ENCODE measurements around the gene ADAMTSL2. TPM values are rescaled to one million over a fixed set of nuclear protein-coding genes. Genes with fewer than 3 reads are reported as not detected.

The ADAMTSL2 gene
- total and polyA plus RNA-seq, 2 experiments from 2014 or later: 1.5 to 2.2 TPM

DNA sequence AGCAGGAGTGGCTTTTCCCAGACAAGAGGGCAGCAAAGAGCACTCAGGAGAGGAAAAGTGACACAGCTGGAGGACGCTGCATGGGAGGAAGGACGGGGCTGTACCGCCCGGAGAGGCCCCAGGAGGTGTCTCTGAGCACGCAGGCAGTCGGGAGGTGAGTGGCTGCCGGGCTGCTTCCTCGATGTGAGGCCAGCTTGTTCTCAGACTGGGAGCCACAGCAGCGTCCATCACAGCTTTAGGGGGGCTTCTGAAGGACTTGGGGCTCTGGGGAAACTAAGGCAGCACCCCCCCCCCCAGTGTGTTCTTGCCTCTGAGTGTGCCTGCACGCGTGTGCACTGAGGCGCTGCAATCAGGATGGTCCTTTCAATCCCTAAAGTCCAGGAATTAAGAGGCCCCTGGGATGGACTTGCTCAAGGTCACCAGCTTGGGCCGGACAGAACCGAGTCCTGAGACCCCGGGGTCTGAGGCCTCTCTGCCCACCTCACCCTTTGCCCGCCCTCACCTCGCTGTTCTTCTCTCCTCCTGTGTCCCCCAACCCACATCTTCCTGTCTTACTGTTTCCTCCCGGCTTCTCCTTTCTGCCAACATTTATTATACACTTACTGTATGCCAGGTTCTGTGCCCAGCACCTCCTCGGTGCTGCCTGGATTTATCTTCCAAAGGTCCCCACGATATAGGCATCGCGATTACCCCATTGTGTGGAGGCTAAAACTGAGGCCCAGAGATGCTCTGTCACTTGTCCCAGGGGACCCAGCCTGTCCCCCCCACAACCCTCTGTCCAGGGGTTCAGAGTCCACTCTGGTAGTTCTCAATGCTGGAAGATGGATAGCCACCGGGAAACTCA, 41.7 kb downstream of the ADAMTSL2 start:
- no peak overlapping the region for H2AFZ ChIP-seq
- WGBS (ENCODE audit: low lambda C conversion rate, missing lambda C conversion rate): 77% methylated on average over 20 of the region's 23 CpGs
- no peaks in the 10 kb centered on the region for H3K79me2 ChIP-seq
- H3K27ac ChIP-seq: peak overlapping the region; percentile 57
- H3K4me2 ChIP-seq: peak overlapping the region; percentile 33
- no peaks in the 10 kb centered on the region for H3K9me3 ChIP-seq (ENCODE audit: low read depth)
- H3K9me2 ChIP-seq (replicated peaks; ENCODE audit: insufficient read depth): no peaks in the 10 kb centered on the region
- H4K20me1 ChIP-seq (ENCODE audit: insufficient read depth, poor library complexity, severe bottlenecking): no peaks in the 10 kb centered on the region
- H3K27me3 ChIP-seq: no peaks in the 10 kb centered on the region
- no peaks in the 10 kb centered on the region for H3K36me3 ChIP-seq (replicated peaks; ENCODE audit: insufficient read depth, low read depth)
- no peak for TF ChIP-seq EZH2phosphoT487 (IDR thresholded peaks at IDR 0.05; ENCODE audit: low read depth, severe bottlenecking, unreplicated experiment)
- TF ChIP-seq, protein P1, sequence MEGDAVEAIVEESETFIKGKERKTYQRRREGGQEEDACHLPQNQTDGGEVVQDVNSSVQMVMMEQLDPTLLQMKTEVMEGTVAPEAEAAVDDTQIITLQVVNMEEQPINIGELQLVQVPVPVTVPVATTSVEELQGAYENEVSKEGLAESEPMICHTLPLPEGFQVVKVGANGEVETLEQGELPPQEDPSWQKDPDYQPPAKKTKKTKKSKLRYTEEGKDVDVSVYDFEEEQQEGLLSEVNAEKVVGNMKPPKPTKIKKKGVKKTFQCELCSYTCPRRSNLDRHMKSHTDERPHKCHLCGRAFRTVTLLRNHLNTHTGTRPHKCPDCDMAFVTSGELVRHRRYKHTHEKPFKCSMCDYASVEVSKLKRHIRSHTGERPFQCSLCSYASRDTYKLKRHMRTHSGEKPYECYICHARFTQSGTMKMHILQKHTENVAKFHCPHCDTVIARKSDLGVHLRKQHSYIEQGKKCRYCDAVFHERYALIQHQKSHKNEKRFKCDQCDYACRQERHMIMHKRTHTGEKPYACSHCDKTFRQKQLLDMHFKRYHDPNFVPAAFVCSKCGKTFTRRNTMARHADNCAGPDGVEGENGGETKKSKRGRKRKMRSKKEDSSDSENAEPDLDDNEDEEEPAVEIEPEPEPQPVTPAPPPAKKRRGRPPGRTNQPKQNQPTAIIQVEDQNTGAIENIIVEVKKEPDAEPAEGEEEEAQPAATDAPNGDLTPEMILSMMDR (IDR thresholded peaks at IDR 0.05; ENCODE audit: poor library complexity): no peak
- no peak overlapping the region for H3K4me3 ChIP-seq
- DNase-seq (ENCODE audit: low spot score): no peak
- H3K4me1 ChIP-seq (ENCODE audit: insufficient read depth): peaks cover 34% of the 10 kb centered on the region

DNA sequence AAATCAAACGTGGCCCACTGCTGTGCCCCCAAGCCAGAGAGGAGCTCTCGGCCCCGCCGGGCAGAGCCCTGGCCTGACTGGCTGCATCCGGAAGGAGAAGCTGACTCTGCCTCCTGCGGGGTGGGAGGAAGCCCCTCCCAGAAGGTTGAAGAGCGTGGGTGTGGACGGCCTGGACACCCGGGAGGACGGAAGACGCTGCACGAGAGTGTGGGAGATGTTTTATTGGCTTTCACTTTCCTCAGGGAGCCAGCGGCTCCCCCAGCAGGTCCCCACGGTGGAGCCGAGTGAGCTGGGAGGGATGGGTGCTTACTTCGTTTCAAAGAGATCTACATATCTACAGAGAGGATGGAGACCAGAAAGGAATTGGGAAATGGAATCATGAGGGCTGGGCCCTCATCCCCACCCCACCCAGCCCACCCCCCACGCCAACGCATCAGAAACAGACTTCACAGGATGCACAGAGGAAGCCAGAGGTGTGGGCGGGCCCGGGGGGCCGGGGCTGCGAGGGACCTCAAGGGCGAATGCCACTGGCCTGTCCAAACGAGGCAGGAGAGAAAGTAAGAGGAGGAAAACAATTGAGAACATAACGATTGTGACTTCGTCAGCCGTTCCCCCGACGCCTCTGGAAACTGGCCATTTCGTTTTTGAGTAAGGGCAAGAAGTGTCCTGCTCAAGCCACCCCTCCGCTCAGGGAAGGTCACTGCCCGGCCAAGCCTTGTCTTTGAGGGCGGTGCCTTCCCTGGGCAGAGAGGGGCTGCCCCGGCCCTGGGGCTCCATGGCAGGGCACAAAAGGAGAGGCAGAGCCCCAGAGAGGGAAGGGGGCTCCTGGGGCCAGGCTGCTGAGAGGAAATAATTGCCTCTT, 42.6 kb downstream of the ADAMTSL2 start:
- Histone ChIP-seq H4K20me1 (ENCODE audit: insufficient read depth, poor library complexity, severe bottlenecking) (no peaks in the 10 kb centered on the region), H3K4me3 (no peak overlapping the region), H3K27ac (peak overlapping the region; percentile 57), H3K36me3 (replicated peaks; ENCODE audit: insufficient read depth, low read depth) (no peaks in the 10 kb centered on the region), H3K9me2 (replicated peaks; ENCODE audit: insufficient read depth) (no peaks in the 10 kb centered on the region), H3K9me3 (ENCODE audit: low read depth) (no peaks in the 10 kb centered on the region), H3K4me1 (ENCODE audit: insufficient read depth) (peaks cover 40% of the 10 kb centered on the region), H3K4me2 (peak overlapping the region; percentile 33), H3K27me3 (no peaks in the 10 kb centered on the region), H2AFZ (no peak overlapping the region), H3K79me2 (no peaks in the 10 kb centered on the region)
- no peak for DNase-seq (ENCODE audit: low spot score)
- TF ChIP-seq EZH2phosphoT487 (IDR thresholded peaks at IDR 0.05; ENCODE audit: low read depth, severe bottlenecking, unreplicated experiment) (no peak), EZH2 (IDR thresholded peaks at IDR 0.05; ENCODE audit: borderline replicate concordance) (no peak)
- TF ChIP-seq, protein P1 (IDR thresholded peaks at IDR 0.05; ENCODE audit: poor library complexity): no peak
- 66% methylated on average over 27 of the region's 34 CpGs for WGBS (ENCODE audit: low lambda C conversion rate, missing lambda C conversion rate)

DNA sequence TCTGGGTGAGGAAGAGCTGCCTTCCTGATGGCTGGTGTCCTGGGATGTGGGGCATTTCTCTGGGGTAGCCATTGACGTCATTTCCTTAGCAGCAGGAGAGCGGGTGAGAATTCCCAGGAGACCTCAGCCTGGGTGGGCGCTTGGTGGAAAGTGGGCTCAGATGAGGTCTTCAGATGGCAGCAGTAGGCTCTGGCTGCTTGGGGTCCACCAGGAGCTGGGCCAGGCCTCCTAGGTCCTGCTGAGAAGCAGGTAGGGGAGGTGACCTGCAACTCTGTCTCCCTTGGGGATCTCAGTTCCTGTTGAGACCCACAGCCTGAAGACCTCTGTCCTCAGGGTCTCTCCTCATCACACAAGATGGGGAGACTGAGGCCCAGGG, 43.2 kb downstream of the ADAMTSL2 start:
- no peaks in the 10 kb centered on the region for H3K36me3 ChIP-seq (replicated peaks; ENCODE audit: insufficient read depth, low read depth)
- no peak overlapping the region for H2AFZ ChIP-seq
- TF ChIP-seq EZH2 (IDR thresholded peaks at IDR 0.05; ENCODE audit: borderline replicate concordance): no peak
- no peak for TF ChIP-seq EZH2phosphoT487 (IDR thresholded peaks at IDR 0.05; ENCODE audit: low read depth, severe bottlenecking, unreplicated experiment)
- TF ChIP-seq, protein P1 (IDR thresholded peaks at IDR 0.05; ENCODE audit: poor library complexity): no peak
- no peaks in the 10 kb centered on the region for H3K79me2 ChIP-seq
- peaks cover 43% of the 10 kb centered on the region for H3K4me1 ChIP-seq (ENCODE audit: insufficient read depth)
- H3K9me2 ChIP-seq (replicated peaks; ENCODE audit: insufficient read depth): no peaks in the 10 kb centered on the region
- H4K20me1 ChIP-seq (ENCODE audit: insufficient read depth, poor library complexity, severe bottlenecking): no peaks in the 10 kb centered on the region
- no peak overlapping the region for H3K4me3 ChIP-seq
- H3K4me2 ChIP-seq: no peak overlapping the region
- H3K27me3 ChIP-seq: no peaks in the 10 kb centered on the region
- H3K27ac ChIP-seq: no peak overlapping the region
- DNase-seq (ENCODE audit: low spot score): no peak
- WGBS (ENCODE audit: low lambda C conversion rate, missing lambda C conversion rate): 100% methylated on average over 3 of the region's 3 CpGs
- H3K9me3 ChIP-seq (ENCODE audit: low read depth): no peaks in the 10 kb centered on the region

All from hepatocyte (in vitro differentiated cells).